GM12878 (cell line): ENCODE results near the gene SEPTIN10. TPM values are rescaled to one million over a fixed set of nuclear protein-coding genes. Genes with fewer than 3 reads are reported as not detected.
A peak's percentile ranks its signal among the peaks of the same experiment; 100 is the strongest.

ENCODE experiments used
- ATAC-seq: fragments of 200-7000 bp; cut with Tn5 transposase; 3 replicates; pipeline ENCODE4 v1.9.1; 2020; ENCODE audit warnings: mild to moderate bottlenecking, moderate library complexity
- BruUV-seq: library from RNA; stranded (reverse); fragments of 400-500 nt; replicated peaks from 2 replicates; lab custom pipeline; 2021; lab: Mats Ljungman, UMichigan
- CTCF ChIA-PET: fragments of 300-600 bp; sonication (Branson Sonifier 250); formaldehyde crosslinking; extraction: SDS; loops from one replicate; lab custom pipeline; 2021; ENCODE audit warnings: inconsistent platforms; lab: Yijun Ruan, JAX
- POLR2A ChIA-PET: fragments of 350-600 bp; formaldehyde crosslinking; extraction: SDS; loops from one replicate; lab custom pipeline; 2021; ENCODE audit warnings: inconsistent platforms; lab: Charles Lee
- RAD21 ChIA-PET: fragments of 300-600 bp; sonication (Branson Sonifier 250); formaldehyde crosslinking; loops from one replicate; lab custom pipeline; 2023; ENCODE audit warnings: antibody characterized with exemption; ENCODE audit not compliant: unreplicated experiment; lab: Charles Lee
- SMC1A ChIA-PET: fragments of 300-600 bp; sonication (Branson Sonifier 250); formaldehyde crosslinking; loops from one replicate; lab custom pipeline; 2023; ENCODE audit not compliant: unreplicated experiment, uncharacterized antibody; lab: Charles Lee
- DNase-seq: peaks from one replicate; pipeline ENCODE4 v3.0.0-alpha.2; 2011; ENCODE audit warnings: low read depth, low spot score
- FAIRE-seq: peaks from 3 replicates; lab custom pipeline; 2011; peaks lifted over from hg19 to GRCh38; lab: Jason Lieb, UNC
- H2AFZ ChIP-seq: 2 replicates; pipeline ENCODE4 v1.6.0; 2011; ENCODE audit warnings: low read depth, low read length, control low read depth; ENCODE audit not compliant: control insufficient read depth
- H3K27ac ChIP-seq: 2 replicates; pipeline ENCODE4 v1.5.1; 2011; ENCODE audit warnings: control low read depth; ENCODE audit not compliant: control insufficient read depth, insufficient read depth
- H3K27me3 ChIP-seq, 2 experiments: replicated peaks in 1 of 2; 2 replicates each; pipeline versions ENCODE4 v1.6.0 to v1.6.1; 2011; ENCODE audit warnings: low read length in 1 of 2; ENCODE audit not compliant: control insufficient read depth in 2 of 2, insufficient read depth in 2 of 2
- H3K36me3 ChIP-seq, 2 experiments: 2 replicates each; pipeline ENCODE4 v1.5.1; 2011; ENCODE audit warnings: low read length in 1 of 2; ENCODE audit not compliant: control insufficient read depth in 2 of 2, insufficient read depth in 2 of 2
- H3K4me1 ChIP-seq: 2 replicates; pipeline ENCODE4 v1.6.1; 2011; ENCODE audit warnings: mild to moderate bottlenecking, low read length, moderate library complexity, mixed read lengths; ENCODE audit not compliant: control insufficient read depth, insufficient read depth
- H3K4me2 ChIP-seq: 2 replicates; pipeline ENCODE4 v1.6.0; 2011; ENCODE audit warnings: control low read depth; ENCODE audit not compliant: control insufficient read depth, insufficient read depth
- H3K4me3 ChIP-seq: fragments of 200-600 bp; sonication (generic); 2 replicates; pipeline ENCODE4 v1.5.1; 2016
- H3K79me2 ChIP-seq: 2 replicates; pipeline ENCODE4 v1.6.0; 2011; ENCODE audit warnings: low read length; ENCODE audit not compliant: control insufficient read depth, insufficient read depth
- H3K9ac ChIP-seq: 2 replicates; pipeline ENCODE4 v1.8.0; 2011; ENCODE audit warnings: low read length, control low read depth, mixed read lengths; ENCODE audit not compliant: control insufficient read depth, insufficient read depth
- H3K9me3 ChIP-seq: replicated peaks from 3 replicates; pipeline ENCODE4 v1.5.1; 2011; ENCODE audit warnings: mild to moderate bottlenecking, low read length; ENCODE audit not compliant: control insufficient read depth, insufficient read depth
- H4K20me1 ChIP-seq: 2 replicates; pipeline ENCODE4 v1.6.0; 2011; ENCODE audit not compliant: control insufficient read depth, insufficient read depth
- EED ChIP-seq: sonication (generic); IDR thresholded peaks from 2 replicates; pipeline ENCODE4 v1.6.1; 2016; ENCODE audit warnings: antibody characterized with exemption, low read depth
- FOXK2 ChIP-seq: fragments of 450-650 bp; IDR thresholded peaks from 2 replicates; pipeline ENCODE4 v1.6.1; 2017; ENCODE audit warnings: mild to moderate bottlenecking, moderate library complexity
- JUND ChIP-seq: IDR thresholded peaks from 2 replicates; pipeline ENCODE4 v1.6.1; 2012; ENCODE audit warnings: low read depth, mild to moderate bottlenecking, low read length, improper control_type of control experiment, moderate library complexity
- MTA3 ChIP-seq: IDR thresholded peaks from 2 replicates; pipeline ENCODE4 v1.6.1; 2012; ENCODE audit warnings: low read length, inconsistent platforms, borderline replicate concordance
- PAX5 ChIP-seq: IDR thresholded peaks from 2 replicates; pipeline ENCODE4 v1.6.1; 2011; ENCODE audit warnings: low read depth, low read length, borderline replicate concordance
- RUNX3 ChIP-seq: IDR thresholded peaks from 2 replicates; pipeline ENCODE4 v1.6.1; 2012; ENCODE audit warnings: low read length, inconsistent platforms
- TCF12 ChIP-seq: IDR thresholded peaks from 2 replicates; pipeline ENCODE4 v1.6.1; 2011; ENCODE audit warnings: low read depth, mild to moderate bottlenecking, low read length
- TCF3 ChIP-seq: IDR thresholded peaks from 2 replicates; pipeline ENCODE4 v1.6.1; 2012; ENCODE audit warnings: low read depth, mild to moderate bottlenecking, low read length, borderline replicate concordance; ENCODE audit not compliant: insufficient read depth
- ZNF24 ChIP-seq: fragments of 450-650 bp; IDR thresholded peaks from 2 replicates; pipeline ENCODE4 v1.6.1; 2017; ENCODE audit warnings: antibody characterized with exemption, mild to moderate bottlenecking
- ZNF384 ChIP-seq: IDR thresholded peaks from 2 replicates; pipeline ENCODE4 v1.6.1; 2012; ENCODE audit warnings: low read depth, mild to moderate bottlenecking, low read length, improper control_type of control experiment, borderline replicate concordance
- WGBS: methylation state at CpG from one replicate; pipeline ENCODE4 v1.1.6; 2016; ENCODE audit warnings: low lambda C conversion rate; ENCODE audit not compliant: insufficient replicate concordance, insufficient coverage; ENCODE audit errors: missing lambda C conversion rate; 5-methylcytosine and 5-hydroxymethylcytosine counted together
- in situ Hi-C: fragments of 300-500 bp; cut with MboI; formaldehyde crosslinking; loops from 9 replicates; pipeline ENCODE4 v1.14.3; 2018; ENCODE audit warnings: mixed read lengths
- intact Hi-C: fragments of 100-400 bp; cut with micrococcal nuclease; formaldehyde crosslinking; loops from one replicate; pipeline ENCODE4 v1.14.2; 2022; ENCODE audit not compliant: unreplicated experiment
- polyA plus RNA-seq, 11 experiments: library from polyadenylated mRNA; depleted of rRNA in 4 of 11; unstranded in 6 of 11; stranded (reverse) in 5 of 11; fragments of >200 nt; fragmentation: Nextera tagmentation in 4 of 11; fragmentation: Illumina TruSeq in 1 of 11; extraction: Ambion mirVana in 4 of 11; extraction: Trizol in 1 of 11; gene quantifications; 1 replicate in 1 of 11; 2 replicates in 10 of 11; pipeline versions ENCODE4 v1.2.1 to v1.2.3, GENCODE V29; 2011 to 2016; ENCODE audit warnings: inconsistent platforms in 2 of 11, missing spikeins in 2 of 11, low read depth in 1 of 11
- total RNA-seq, 4 experiments: library from RNA; depleted of rRNA in 3 of 4; stranded (reverse); fragments of >200 nt in 3 of 4; fragmentation: Illumina TruSeq in 1 of 4; extraction: Trizol in 1 of 4; gene quantifications; 2 replicates each; pipeline versions ENCODE4 v1.2.1 to v1.2.3, GENCODE V29; 2013 to 2021
- TF ChIP-seq, protein P1 (sequence below): IDR thresholded peaks from 2 replicates; pipeline ENCODE4 v1.6.1; 2012; ENCODE audit warnings: improper control_type of control experiment, low read depth, low read length; ENCODE audit not compliant: insufficient replicate concordance
- TF ChIP-seq, protein P2 (sequence below): IDR thresholded peaks from 2 replicates; pipeline ENCODE4 v1.6.1; 2011; ENCODE audit warnings: low read depth, mild to moderate bottlenecking, low read length, moderate library complexity, borderline replicate concordance; ENCODE audit errors: extremely low read depth

SEPTIN10 gene
- total and polyA plus RNA-seq, 10 of the 15 experiments (the other 5 are each of a cell fraction or from before 2014, with no cell fraction given): 20.2 to 132 (median 62.7) TPM

GRCh38 chr2:109507828-109508227 is 105.9 kb downstream of the SEPTIN10 start (continued):
- TF ChIP-seq, protein P1, sequence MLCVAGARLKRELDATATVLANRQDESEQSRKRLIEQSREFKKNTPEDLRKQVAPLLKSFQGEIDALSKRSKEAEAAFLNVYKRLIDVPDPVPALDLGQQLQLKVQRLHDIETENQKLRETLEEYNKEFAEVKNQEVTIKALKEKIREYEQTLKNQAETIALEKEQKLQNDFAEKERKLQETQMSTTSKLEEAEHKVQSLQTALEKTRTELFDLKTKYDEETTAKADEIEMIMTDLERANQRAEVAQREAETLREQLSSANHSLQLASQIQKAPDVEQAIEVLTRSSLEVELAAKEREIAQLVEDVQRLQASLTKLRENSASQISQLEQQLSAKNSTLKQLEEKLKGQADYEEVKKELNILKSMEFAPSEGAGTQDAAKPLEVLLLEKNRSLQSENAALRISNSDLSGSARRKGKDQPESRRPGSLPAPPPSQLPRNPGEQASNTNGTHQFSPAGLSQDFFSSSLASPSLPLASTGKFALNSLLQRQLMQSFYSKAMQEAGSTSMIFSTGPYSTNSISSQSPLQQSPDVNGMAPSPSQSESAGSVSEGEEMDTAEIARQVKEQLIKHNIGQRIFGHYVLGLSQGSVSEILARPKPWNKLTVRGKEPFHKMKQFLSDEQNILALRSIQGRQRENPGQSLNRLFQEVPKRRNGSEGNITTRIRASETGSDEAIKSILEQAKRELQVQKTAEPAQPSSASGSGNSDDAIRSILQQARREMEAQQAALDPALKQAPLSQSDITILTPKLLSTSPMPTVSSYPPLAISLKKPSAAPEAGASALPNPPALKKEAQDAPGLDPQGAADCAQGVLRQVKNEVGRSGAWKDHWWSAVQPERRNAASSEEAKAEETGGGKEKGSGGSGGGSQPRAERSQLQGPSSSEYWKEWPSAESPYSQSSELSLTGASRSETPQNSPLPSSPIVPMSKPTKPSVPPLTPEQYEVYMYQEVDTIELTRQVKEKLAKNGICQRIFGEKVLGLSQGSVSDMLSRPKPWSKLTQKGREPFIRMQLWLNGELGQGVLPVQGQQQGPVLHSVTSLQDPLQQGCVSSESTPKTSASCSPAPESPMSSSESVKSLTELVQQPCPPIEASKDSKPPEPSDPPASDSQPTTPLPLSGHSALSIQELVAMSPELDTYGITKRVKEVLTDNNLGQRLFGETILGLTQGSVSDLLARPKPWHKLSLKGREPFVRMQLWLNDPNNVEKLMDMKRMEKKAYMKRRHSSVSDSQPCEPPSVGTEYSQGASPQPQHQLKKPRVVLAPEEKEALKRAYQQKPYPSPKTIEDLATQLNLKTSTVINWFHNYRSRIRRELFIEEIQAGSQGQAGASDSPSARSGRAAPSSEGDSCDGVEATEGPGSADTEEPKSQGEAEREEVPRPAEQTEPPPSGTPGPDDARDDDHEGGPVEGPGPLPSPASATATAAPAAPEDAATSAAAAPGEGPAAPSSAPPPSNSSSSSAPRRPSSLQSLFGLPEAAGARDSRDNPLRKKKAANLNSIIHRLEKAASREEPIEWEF: no peak
- TF ChIP-seq, protein P2, sequence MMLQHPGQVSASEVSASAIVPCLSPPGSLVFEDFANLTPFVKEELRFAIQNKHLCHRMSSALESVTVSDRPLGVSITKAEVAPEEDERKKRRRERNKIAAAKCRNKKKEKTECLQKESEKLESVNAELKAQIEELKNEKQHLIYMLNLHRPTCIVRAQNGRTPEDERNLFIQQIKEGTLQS: no peak

- no peak for TF ChIP-seq JUND
- 0 out of 2 replicates have a peak, but pooled peaks have one; percentile 18 for TF ChIP-seq TCF3
- TF ChIP-seq RUNX3: peak; percentile 80
- TF ChIP-seq TCF12: peak; percentile 55; the same call in 1 of the 2 replicates
- peak; percentile 33; the same call in 1 of the 2 replicates for TF ChIP-seq PAX5
- no peak for TF ChIP-seq ZNF24
- TF ChIP-seq EED: 0 out of 2 replicates have a peak, but pooled peaks have one; percentile 32
- no peak for TF ChIP-seq MTA3
- TF ChIP-seq FOXK2: no peak
- TF ChIP-seq ZNF384: no peak
- no peak for ATAC-seq
- H3K9ac ChIP-seq: no peak overlapping the region
- FAIRE-seq: no peak
- H3K4me3 ChIP-seq: no peak overlapping the region
- in situ Hi-C loops: loop anchor here (5.0 kb wide), 1 partner anchor 385 kb away; no protein-coding TSS in a partner anchor
- no peak for DNase-seq
- ChIA-PET SMC1A (interaction anchor here (0.8 to 4.3 kb wide), 6 partner anchors 10 to 380 kb away, joined by 3 to 44 read pairs (median 4); partner anchors contain the start of gene SH3RF3), CTCF (interaction anchor here (0.6 to 1.6 kb wide), 8 partner anchors 10 to 652 kb away, joined by 3 to 4 read pairs (median 3); no protein-coding TSS in a partner anchor), RAD21 (interaction anchor here (0.7 kb wide), 1 partner anchor 32 kb away, joined by 3 read pairs; no protein-coding TSS in a partner anchor), POLR2A (no interaction called here)
- 25% methylated on average over 7 of the region's 7 CpGs for WGBS
- intact Hi-C loops: no loop called here
- no peaks in the 10 kb centered on the region for H3K27me3 ChIP-seq
- no peak overlapping the region for H3K4me2 ChIP-seq
- H3K9me3 ChIP-seq: no peaks in the 10 kb centered on the region; the same call in 2 of the 3 replicates
- H3K36me3 ChIP-seq: no peaks in the 10 kb centered on the region
- H2AFZ ChIP-seq: no peak overlapping the region
- H3K79me2 ChIP-seq: no peaks in the 10 kb centered on the region
- H4K20me1 ChIP-seq: no peaks in the 10 kb centered on the region
- BruUV-seq: no TSS peak
- no peak overlapping the region for H3K27ac ChIP-seq
- peaks cover 11% of the 10 kb centered on the region for H3K4me1 ChIP-seq
These were observed 106.5 kb downstream of the SEPTIN10 start for GRCh38 chr2:109507217-109507616.
